Measurements from ENCODE around the gene EIF4E. TPM values are rescaled to one million over a fixed set of nuclear protein-coding genes. Genes with fewer than 3 reads are reported as not detected.
A peak's percentile ranks its signal among the peaks of the same experiment; 100 is the strongest.

The EIF4E gene, protein sequence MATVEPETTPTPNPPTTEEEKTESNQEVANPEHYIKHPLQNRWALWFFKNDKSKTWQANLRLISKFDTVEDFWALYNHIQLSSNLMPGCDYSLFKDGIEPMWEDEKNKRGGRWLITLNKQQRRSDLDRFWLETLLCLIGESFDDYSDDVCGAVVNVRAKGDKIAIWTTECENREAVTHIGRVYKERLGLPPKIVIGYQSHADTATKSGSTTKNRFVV
- 100 to 1,000 TPM in 2 of 4 donors, 10 to 100 TPM in 2; 68.3 to 112 (median 97.5) TPM for total RNA-seq

GRCh38 chr4:98928505-98929340 lies at the start of gene EIF4E:
Gene EIF4E, minus strand, starts transcription at chr4:98929133. Its CDS starts 21 bp downstream, at chr4:98929112.
- TF ChIP-seq POLR2A (IDR thresholded peaks at IDR 0.05) = peak in 1 of 2 donors; percentile 15
- TF ChIP-seq POLR2AphosphoS5 (IDR thresholded peaks at IDR 0.05) = no peak
- TF ChIP-seq, protein P1, sequence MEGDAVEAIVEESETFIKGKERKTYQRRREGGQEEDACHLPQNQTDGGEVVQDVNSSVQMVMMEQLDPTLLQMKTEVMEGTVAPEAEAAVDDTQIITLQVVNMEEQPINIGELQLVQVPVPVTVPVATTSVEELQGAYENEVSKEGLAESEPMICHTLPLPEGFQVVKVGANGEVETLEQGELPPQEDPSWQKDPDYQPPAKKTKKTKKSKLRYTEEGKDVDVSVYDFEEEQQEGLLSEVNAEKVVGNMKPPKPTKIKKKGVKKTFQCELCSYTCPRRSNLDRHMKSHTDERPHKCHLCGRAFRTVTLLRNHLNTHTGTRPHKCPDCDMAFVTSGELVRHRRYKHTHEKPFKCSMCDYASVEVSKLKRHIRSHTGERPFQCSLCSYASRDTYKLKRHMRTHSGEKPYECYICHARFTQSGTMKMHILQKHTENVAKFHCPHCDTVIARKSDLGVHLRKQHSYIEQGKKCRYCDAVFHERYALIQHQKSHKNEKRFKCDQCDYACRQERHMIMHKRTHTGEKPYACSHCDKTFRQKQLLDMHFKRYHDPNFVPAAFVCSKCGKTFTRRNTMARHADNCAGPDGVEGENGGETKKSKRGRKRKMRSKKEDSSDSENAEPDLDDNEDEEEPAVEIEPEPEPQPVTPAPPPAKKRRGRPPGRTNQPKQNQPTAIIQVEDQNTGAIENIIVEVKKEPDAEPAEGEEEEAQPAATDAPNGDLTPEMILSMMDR (IDR thresholded peaks at IDR 0.05) = peak in 2 of 4 experiments; percentile 2 to 18
- no peak for TF ChIP-seq EP300 (IDR thresholded peaks at IDR 0.05)
- peaks cover 0 to 34% (median 3%) of the 10 kb centered on the region in 3 donors for H3K4me1 ChIP-seq
- ATAC-seq = peak; percentile 95
- H3K27me3 ChIP-seq = no peaks in the 10 kb centered on the region
- H3K36me3 ChIP-seq = peaks cover 0 to 8% of the 10 kb centered on the region in 2 donors
- H3K9me3 ChIP-seq = no peaks in the 10 kb centered on the region
- peak within 1 kb of the TSS; percentile 88 to 98 for H3K4me3 ChIP-seq
- 0% methylated on average over 9 to 18 of the region's 68 CpGs for WGBS, 2 donors (ENCODE audit: low coverage in 1 of 2)
- peak within 1 kb of the TSS; percentile 73 to 99 (median 95) for H3K27ac ChIP-seq

DNA sequence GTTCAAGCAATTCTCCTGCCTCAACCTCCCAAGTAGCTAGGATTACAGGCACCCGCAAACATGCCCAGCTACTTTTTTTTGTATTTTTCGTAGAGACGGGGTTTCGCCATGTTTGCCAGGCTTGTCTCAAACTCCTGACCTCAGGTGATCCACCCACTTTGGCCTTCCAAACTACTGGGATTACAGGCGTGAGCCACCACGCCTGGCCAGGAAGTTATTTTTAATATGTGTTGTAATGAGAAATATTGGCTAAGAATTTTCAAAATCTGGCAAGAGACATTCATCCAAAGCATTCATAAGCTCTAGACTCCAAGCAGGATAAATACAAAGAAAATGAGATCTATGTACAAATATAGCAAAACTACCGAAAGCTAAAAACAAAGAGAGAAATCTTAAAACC lies 48.6 kb upstream of the EIF4E start:
- Histone ChIP-seq H3K4me3 (no peak overlapping the region), H3K9me3 (no peaks in the 10 kb centered on the region), H3K4me1 (no peaks in the 10 kb centered on the region), H3K27ac (no peak overlapping the region), H3K27me3 (no peaks in the 10 kb centered on the region), H3K36me3 (no peaks in the 10 kb centered on the region)
- ATAC-seq = no peak
- TF ChIP-seq POLR2AphosphoS5 (IDR thresholded peaks at IDR 0.05) (no peak), EP300 (IDR thresholded peaks at IDR 0.05) (no peak), POLR2A (IDR thresholded peaks at IDR 0.05) (no peak)
- TF ChIP-seq, protein P1 (IDR thresholded peaks at IDR 0.05) = no peak
- 50 to 76% methylated on average over 4 to 7 of the region's 7 CpGs for WGBS, 2 donors (ENCODE audit: low coverage in 1 of 2)

DNA sequence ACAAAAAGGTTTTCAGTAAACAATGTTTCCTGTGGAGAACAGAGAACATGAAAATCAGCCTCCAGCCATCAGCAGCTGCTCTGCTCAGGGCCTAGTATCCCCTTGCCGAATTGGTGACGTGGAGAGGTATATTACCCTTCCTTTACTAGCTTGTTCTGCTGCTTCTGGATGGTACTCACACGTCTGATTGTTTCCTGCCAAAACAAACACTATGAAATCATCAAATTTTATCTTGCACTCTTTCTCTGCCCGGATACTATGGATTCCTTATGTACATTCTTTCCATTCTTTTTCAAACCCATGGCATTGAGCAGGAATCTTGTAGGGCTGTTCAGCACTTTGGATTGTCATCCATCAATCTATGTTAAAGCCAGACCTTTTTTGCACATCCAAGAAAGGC lies 47.8 kb upstream of the EIF4E start:
- 68 to 74% methylated on average over 4 of the region's 4 CpGs for WGBS, 2 donors (ENCODE audit: low coverage in 1 of 2)
- no peaks in the 10 kb centered on the region for H3K9me3 ChIP-seq
- H3K27me3 ChIP-seq = no peaks in the 10 kb centered on the region
- H3K4me1 ChIP-seq = no peaks in the 10 kb centered on the region
- H3K27ac ChIP-seq = no peak overlapping the region
- no peaks in the 10 kb centered on the region for H3K36me3 ChIP-seq
- TF ChIP-seq POLR2AphosphoS5 (IDR thresholded peaks at IDR 0.05) = no peak
- no peak for TF ChIP-seq POLR2A (IDR thresholded peaks at IDR 0.05)
- TF ChIP-seq, protein P1 (IDR thresholded peaks at IDR 0.05) = no peak
- TF ChIP-seq EP300 (IDR thresholded peaks at IDR 0.05) = no peak
- H3K4me3 ChIP-seq = no peak overlapping the region
- no peak for ATAC-seq

GRCh38 chr4:98969878-98970785 lies 41.2 kb upstream of the EIF4E start:
- no peak overlapping the region for H3K27ac ChIP-seq
- H3K27me3 ChIP-seq = no peaks in the 10 kb centered on the region
- TF ChIP-seq POLR2AphosphoS5 (IDR thresholded peaks at IDR 0.05) (no peak), POLR2A (IDR thresholded peaks at IDR 0.05) (no peak), EP300 (IDR thresholded peaks at IDR 0.05) (no peak)
- TF ChIP-seq, protein P1 (IDR thresholded peaks at IDR 0.05) = no peak
- ATAC-seq = no peak
- no peaks in the 10 kb centered on the region for H3K9me3 ChIP-seq
- WGBS, 2 donors (ENCODE audit: low coverage in 1 of 2) = 0 to 40% methylated on average over 1 of the region's 1 CpG
- no peak overlapping the region for H3K4me3 ChIP-seq
- no peaks in the 10 kb centered on the region for H3K4me1 ChIP-seq
- no peaks in the 10 kb centered on the region for H3K36me3 ChIP-seq

All from gastroesophageal sphincter (tissue), 4 donors.